Breast epithelium (tissue), 4 donors: ENCODE data around the gene ATXN1. TPM values are rescaled to one million over a fixed set of nuclear protein-coding genes. Genes with fewer than 3 reads are reported as not detected.

ENCODE experiments used
- DNase-seq, 2 donors: peaks; one replicate each; pipeline ENCODE4 v3.0.0-alpha.2; 2019; ENCODE audit warnings: low spot score in 2 of 2
- H3K27ac ChIP-seq, 2 donors: fragments of 200-600 bp; sonication (generic) in 1 of 2; one replicate each; pipeline ENCODE4 v1.5.1; 2016 to 2019; ENCODE audit warnings: mild to moderate bottlenecking in 1 of 2
- H3K27me3 ChIP-seq, 2 donors: fragments of 200-600 bp; sonication (generic) in 1 of 2; one replicate each; pipeline versions ENCODE4 v1.5.1 to v1.6.0; 2017 to 2019; ENCODE audit warnings: control low read depth in 1 of 2, mild to moderate bottlenecking in 1 of 2
- H3K36me3 ChIP-seq: fragments of 200-600 bp; one replicate; pipeline ENCODE4 v1.5.1; 2019
- H3K4me1 ChIP-seq, 2 donors: fragments of 200-600 bp; sonication (generic); one replicate each; pipeline ENCODE4 v1.5.1; 2016 to 2019; ENCODE audit warnings: control low read depth in 1 of 2
- H3K4me3 ChIP-seq, 3 donors: fragments of 200-600 bp; sonication (generic); 1 replicate in 2 of 3; 2 replicates in 1 of 3; pipeline ENCODE4 v1.5.1; 2016 to 2019; ENCODE audit warnings: mild to moderate bottlenecking in 3 of 3, moderate library complexity in 2 of 3
- H3K9me3 ChIP-seq, 2 donors: fragments of 200-600 bp; sonication (generic) in 1 of 2; one replicate each; pipeline ENCODE4 v1.5.1; 2016 to 2019; ENCODE audit warnings: control low read depth in 1 of 2
- CTCF ChIP-seq, 3 donors: fragments of 450-650 bp; IDR thresholded peaks; one replicate each; pipeline ENCODE4 v1.5.1; 2016 to 2017; ENCODE audit warnings: antibody characterized with exemption in 3 of 3, mild to moderate bottlenecking in 3 of 3, moderate library complexity in 3 of 3
- POLR2A ChIP-seq: fragments of 450-650 bp; IDR thresholded peaks from one replicate; pipeline ENCODE4 v1.6.1; 2016; ENCODE audit warnings: antibody characterized with exemption, mild to moderate bottlenecking, moderate library complexity
- POLR2AphosphoS5 ChIP-seq, 3 donors: sonication (generic); formaldehyde crosslinking; IDR thresholded peaks; one replicate each; pipeline ENCODE4 v1.6.1; 2017; ENCODE audit warnings: antibody characterized with exemption in 3 of 3
- intact Hi-C: fragments of 100-400 bp; cut with DNase I; formaldehyde crosslinking; loops from one replicate; pipeline ENCODE4 v1.15.1; 2023; ENCODE audit warnings: low total_unique reads
- total RNA-seq, 3 donors: library from RNA; depleted of rRNA; stranded (reverse); fragments of >200 nt; gene quantifications; one replicate each; pipeline ENCODE4 v1.1.0, GENCODE V29; 2016

The ATXN1 gene
- total RNA-seq, 3 donors from 2014 or later: 26.7 to 63.2 (median 37.4) TPM

GRCh38 chr6:16736856-16737775, 24.1 kb downstream of the ATXN1 start:
- no peak for DNase-seq
- H3K9me3 ChIP-seq: no peaks in the 10 kb centered on the region
- H3K27ac ChIP-seq: peak overlapping the region in 1 of 2 donors; percentile 54
- no peaks in the 10 kb centered on the region for H3K27me3 ChIP-seq
- TF ChIP-seq POLR2A (no peak), CTCF (IDR thresholded peaks at IDR 0.05) (no peak), POLR2AphosphoS5 (IDR thresholded peaks at IDR 0.05) (no peak)
- intact Hi-C loops: no loop called here
- H3K4me3 ChIP-seq: no peak overlapping the region
- H3K36me3 ChIP-seq: no peaks in the 10 kb centered on the region
- H3K4me1 ChIP-seq: peaks cover 0 to 7% of the 10 kb centered on the region in 2 donors

- Histone ChIP-seq H3K4me3 (no peak overlapping the region), H3K27ac (no peak overlapping the region), H3K36me3 (no peaks in the 10 kb centered on the region), H3K9me3 (no peaks in the 10 kb centered on the region), H3K27me3 (no peaks in the 10 kb centered on the region), H3K4me1 (peaks cover 0 to 12% of the 10 kb centered on the region in 2 donors)
- intact Hi-C loops: no loop called here
- TF ChIP-seq POLR2AphosphoS5 (IDR thresholded peaks at IDR 0.05) (no peak), CTCF (IDR thresholded peaks at IDR 0.05) (no peak), POLR2A (no peak)
- no peak for DNase-seq
Measured at GRCh38 chr6:16735014-16735413, 26.2 kb downstream of the ATXN1 start.

- Histone ChIP-seq H3K36me3 (no peaks in the 10 kb centered on the region), H3K27ac (no peak overlapping the region), H3K4me1 (peaks cover 0 to 12% of the 10 kb centered on the region in 2 donors), H3K9me3 (no peaks in the 10 kb centered on the region), H3K27me3 (no peaks in the 10 kb centered on the region), H3K4me3 (no peak overlapping the region)
- no peak for DNase-seq
- TF ChIP-seq POLR2AphosphoS5 (IDR thresholded peaks at IDR 0.05) (no peak), POLR2A (no peak), CTCF (IDR thresholded peaks at IDR 0.05) (no peak)
- intact Hi-C loops: no loop called here
Measured at GRCh38 chr6:16733085-16733484, 28.2 kb downstream of the ATXN1 start.

GRCh38 chr6:16731478-16732051, 29.7 kb downstream of the ATXN1 start:
- Histone ChIP-seq H3K36me3 (no peaks in the 10 kb centered on the region), H3K9me3 (no peaks in the 10 kb centered on the region), H3K4me3 (no peak overlapping the region), H3K4me1 (peaks cover 0 to 7% of the 10 kb centered on the region in 2 donors), H3K27ac (no peak overlapping the region), H3K27me3 (no peaks in the 10 kb centered on the region)
- no peak for DNase-seq
- TF ChIP-seq POLR2AphosphoS5 (IDR thresholded peaks at IDR 0.05): no peak
- no peak for TF ChIP-seq POLR2A
- TF ChIP-seq CTCF (IDR thresholded peaks at IDR 0.05): no peak
- intact Hi-C loops: no loop called here
